Erythroblast (primary cell): ENCODE measurements around the gene DIPK1B.
"Not testable (repeated sequence)": the region's sequence is repeated elsewhere in the genome, so short reads cannot be mapped to it uniquely, and the experiment has no call there.

Source experiments
- DNase-seq, 2 experiments: peaks; one replicate each; lab custom pipeline; 2025; lab: John Stamatoyannopoulos, UW
- GATA1 ChIP-seq: IDR thresholded peaks from 2 replicates; pipeline ENCODE4 v1.6.1; 2011; ENCODE audit warnings: low read depth, mild to moderate bottlenecking, control low read depth, low read length, moderate library complexity
- POLR2A ChIP-seq: IDR thresholded peaks from 2 replicates; pipeline ENCODE4 v1.6.1; 2011; ENCODE audit warnings: mild to moderate bottlenecking, low read length

DIPK1B gene

DNA sequence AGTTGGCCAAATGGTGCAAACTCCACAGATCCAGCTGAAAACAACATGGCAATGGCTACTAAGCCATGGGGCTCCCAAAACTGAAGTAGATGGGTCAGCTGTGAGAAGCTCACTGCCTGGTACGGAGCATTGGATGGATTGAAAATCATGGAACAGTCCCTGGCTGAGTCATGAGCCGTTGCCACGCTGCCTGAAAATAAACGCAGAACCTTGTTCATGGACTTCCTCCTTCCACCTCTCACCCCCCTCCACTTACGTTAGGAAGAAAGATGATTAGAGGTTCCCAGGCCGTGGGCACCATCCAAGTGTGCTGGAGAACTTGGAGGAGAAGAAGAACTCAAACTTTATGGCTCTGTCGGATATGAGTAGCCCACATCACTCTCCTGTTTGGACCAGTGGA is 6.8 kb upstream of the DIPK1B start:
- DNase-seq, result no peak
- TF ChIP-seq POLR2A, result no peak
- no peak for TF ChIP-seq GATA1

DNA sequence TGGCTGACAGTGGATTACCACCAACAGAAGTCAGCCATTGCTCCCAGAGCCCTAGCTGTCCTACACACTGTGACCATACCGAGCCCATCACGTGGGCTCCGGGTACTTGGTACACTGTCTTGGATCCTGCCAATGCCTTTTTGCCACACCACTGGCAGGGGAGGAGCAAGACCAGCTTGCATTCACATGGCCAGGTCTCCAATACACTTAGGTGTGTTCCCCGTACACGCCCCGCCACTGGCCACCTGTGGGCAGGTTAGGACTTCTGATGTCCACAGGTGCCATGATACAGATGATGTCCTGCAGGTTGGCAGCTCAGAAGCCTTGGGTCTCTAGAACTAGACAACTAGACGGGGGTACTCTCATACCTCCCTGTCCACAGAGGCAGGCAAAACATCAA is 5.4 kb upstream of the DIPK1B start:
- TF ChIP-seq GATA1 (no peak), POLR2A (no peak)
- DNase-seq, result no peak

DNA sequence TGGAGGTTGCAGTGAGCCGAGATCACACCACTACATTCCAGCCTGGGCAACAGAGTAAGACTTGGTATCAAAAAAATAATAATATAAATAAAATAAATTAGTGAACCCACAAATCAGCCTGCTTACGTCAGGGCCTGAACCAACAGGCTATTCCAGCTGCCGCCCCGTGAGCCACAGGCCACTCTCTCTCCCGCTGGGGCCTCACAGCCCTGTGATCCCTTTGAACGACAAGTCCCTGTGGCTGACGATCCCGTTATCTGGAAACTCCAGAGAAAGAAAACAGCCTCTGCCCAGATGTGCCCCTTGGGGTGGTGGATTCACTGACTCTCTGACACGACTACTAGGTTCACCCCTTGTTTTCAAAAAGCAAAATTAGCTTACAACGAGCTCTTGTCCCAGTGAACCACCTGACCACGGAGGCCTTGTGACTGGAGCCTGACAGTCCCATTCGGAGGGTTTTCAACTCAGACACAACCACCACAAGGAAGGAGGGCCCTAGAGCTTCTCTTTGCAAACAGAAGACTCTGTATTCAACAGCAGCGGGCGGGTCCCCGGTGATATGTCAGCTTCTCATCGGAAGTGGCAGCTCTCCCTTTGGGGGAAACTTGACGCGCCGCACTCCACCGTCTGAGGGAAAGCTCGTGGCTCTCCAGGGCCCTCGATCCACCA is 4.4 kb upstream of the DIPK1B start:
- no peak for TF ChIP-seq GATA1
- TF ChIP-seq POLR2A, result no peak
- DNase-seq, result no peak

- no peak for DNase-seq
- TF ChIP-seq GATA1 (no peak), POLR2A (no peak)
Observed at GRCh38 chr9:136709454-136710109, 2.8 kb upstream of the DIPK1B start.

- no peak for DNase-seq
- TF ChIP-seq POLR2A (no peak), GATA1 (no peak)
Observed at GRCh38 chr9:136710543-136710942, 1.8 kb upstream of the DIPK1B start.

GRCh38 chr9:136711219-136711648 is 1.1 kb upstream of the DIPK1B start:
- DNase-seq, result not testable (repeated sequence)

DNA sequence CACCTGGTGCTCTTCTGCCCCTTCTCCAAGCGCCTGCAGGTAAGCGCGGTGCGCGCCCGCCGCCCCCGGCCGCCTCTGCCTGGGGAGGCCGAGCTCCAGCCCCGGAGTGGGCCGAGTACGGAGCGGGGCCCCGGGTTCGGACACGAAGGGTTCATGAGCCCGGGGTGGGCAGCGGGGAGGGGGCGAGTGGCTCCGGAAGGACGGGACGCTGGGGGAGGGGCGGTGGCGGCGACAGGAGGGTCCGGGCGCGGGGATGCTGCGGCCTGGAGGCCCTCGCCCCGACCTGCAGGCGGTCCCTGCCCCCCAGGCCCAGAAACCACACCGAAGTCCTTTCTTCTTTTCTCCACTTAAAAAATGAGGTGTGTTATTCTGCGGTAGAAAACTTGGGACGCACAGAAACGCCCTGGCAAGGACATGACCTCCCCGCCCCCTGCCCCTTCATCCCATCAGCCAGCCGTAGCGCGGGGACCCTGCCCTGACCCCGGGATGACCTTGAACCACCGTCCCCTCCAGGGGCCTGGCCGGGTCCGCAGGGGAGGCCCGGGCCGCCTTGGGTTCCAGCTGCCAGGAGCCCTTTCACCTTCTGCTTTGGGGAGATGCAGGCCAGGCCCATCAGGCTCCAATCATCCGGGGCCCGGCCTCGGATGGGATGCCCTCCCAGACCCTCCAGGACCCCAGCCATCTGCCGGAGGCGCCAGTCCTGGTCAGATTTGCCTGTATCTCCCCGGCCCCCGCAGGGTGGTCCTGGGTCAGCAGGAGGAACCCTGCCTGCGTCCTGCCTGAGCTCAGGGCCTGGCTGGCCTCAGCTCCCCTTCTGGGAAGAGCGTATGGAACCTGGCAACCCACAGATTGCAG is 545 bp downstream of the DIPK1B start:
- no peak for DNase-seq
- TF ChIP-seq GATA1, result no peak
- TF ChIP-seq POLR2A, result no peak

DNA sequence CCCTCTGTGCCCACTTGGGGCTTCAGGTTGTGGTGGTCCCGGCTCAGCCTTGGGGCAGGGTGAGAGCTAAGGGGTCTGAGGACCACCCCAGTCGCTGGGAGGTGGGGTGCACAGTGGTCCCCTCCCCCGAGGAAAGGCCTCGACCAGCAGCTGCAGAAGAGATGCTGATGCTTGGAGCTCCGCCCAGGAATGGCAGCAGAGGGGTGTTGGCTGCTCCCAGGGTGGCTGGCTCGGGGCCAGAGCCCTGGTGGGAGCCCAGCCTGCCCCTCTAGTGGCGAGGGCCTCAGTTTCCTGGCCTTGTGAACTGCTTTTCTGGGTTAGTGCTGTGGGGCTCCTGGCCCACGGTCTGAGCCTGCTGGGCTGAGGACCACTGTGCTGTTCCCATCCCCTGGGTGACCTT is 1.2 kb downstream of the DIPK1B start:
- DNase-seq, result no peak
- TF ChIP-seq GATA1 (no peak), POLR2A (no peak)

GRCh38 chr9:136714096-136714892 is 1.9 kb downstream of the DIPK1B start:
- DNase-seq, result no peak
- no peak for TF ChIP-seq GATA1
- TF ChIP-seq POLR2A, result no peak

GRCh38 chr9:136714893-136715274 is 2.5 kb downstream of the DIPK1B start:
- TF ChIP-seq POLR2A, result no peak
- no peak for TF ChIP-seq GATA1
- no peak for DNase-seq

DNA sequence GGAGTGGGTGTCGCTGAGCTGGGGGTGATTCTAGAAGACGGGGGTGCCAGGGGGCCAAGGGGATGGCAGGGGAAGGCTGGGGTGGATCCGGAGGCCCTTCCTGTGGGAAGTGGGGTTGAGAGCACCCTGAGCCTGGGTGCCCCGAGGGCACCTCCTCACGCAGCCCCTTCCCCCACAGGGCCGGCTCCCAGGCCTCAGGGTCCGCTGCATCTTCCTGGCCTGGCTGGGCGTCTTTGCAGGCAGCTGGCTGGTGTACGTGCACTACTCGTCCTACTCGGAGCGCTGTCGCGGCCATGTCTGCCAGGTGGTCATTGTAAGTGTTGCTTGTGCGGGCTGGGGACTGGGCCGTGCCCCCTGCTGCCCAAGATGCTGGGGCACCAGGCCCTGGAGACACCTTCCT is 5.0 kb downstream of the DIPK1B start:
- no peak for TF ChIP-seq POLR2A
- TF ChIP-seq GATA1, result no peak
- DNase-seq, result no peak

GRCh38 chr9:136718345-136719194 is 6.2 kb downstream of the DIPK1B start:
- no peak for TF ChIP-seq GATA1
- TF ChIP-seq POLR2A, result no peak
- no peak for DNase-seq

- DNase-seq, result no peak
Observed at GRCh38 chr9:136719195-136719880, 7.0 kb downstream of the DIPK1B start.

More at GRCh38 chr9:136719195-136719880, 7.0 kb downstream of the DIPK1B start:
- TF ChIP-seq POLR2A (no peak), GATA1 (no peak)
